ENCODE results near the gene GRIK4. TPM values are rescaled to one million over a fixed set of nuclear protein-coding genes. Genes with fewer than 3 reads are reported as not detected.

Gene GRIK4
- total and polyA plus RNA-seq, 9 of the 15 experiments (the other 6 are each of a cell fraction or from before 2014, with no cell fraction given) = not detected

GRCh38 chr11:120998581-120998980 is 487.0 kb downstream of the GRIK4 start:
- Histone ChIP-seq H4K20me1 (replicated peaks; ENCODE audit: control insufficient read depth, insufficient read depth, low read length) (no peaks in the 10 kb centered on the region), H3K79me2 (ENCODE audit: control insufficient read depth, insufficient read depth, low read length) (no peaks in the 10 kb centered on the region), H3K27ac (ENCODE audit: extremely low read depth, low read depth, low read length) (no peak overlapping the region), H2AFZ (ENCODE audit: low read depth, low read length) (no peak overlapping the region), H3K4me2 (ENCODE audit: insufficient read depth, low read length) (no peak overlapping the region), H3K4me1 (replicated peaks in 1 of 2; ENCODE audit: control insufficient read depth in 2 of 2, insufficient read depth in 2 of 2, low read length in 2 of 2) (no peaks in the 10 kb centered on the region), H3K4me3 (no peak overlapping the region), H3K9ac (ENCODE audit: insufficient read depth in 1 of 2, low read depth in 2 of 2, low read length in 2 of 2) (no peak overlapping the region), H3K27me3 (ENCODE audit: control insufficient read depth in 2 of 2, insufficient read depth in 2 of 2, low read length in 2 of 2) (0 out of 5 replicates have a peak, but pooled peaks cover 0 to 2% of the 10 kb centered on the region in 2 experiments), H3K9me3 (replicated peaks; ENCODE audit: control insufficient read depth, insufficient read depth, low read depth, low read length) (no peaks in the 10 kb centered on the region), H3K9me1 (ENCODE audit: control insufficient read depth, insufficient read depth, low read length) (no peaks in the 10 kb centered on the region), H3K36me3 (ENCODE audit: control insufficient read depth, insufficient read depth, low read length) (no peaks in the 10 kb centered on the region)
- 0% methylated on average over 1 of the region's 1 CpG for WGBS (ENCODE audit: insufficient coverage, low coverage, missing lambda C conversion rate)
- FAIRE-seq (no peak), DNase-seq (ENCODE audit: extremely low read depth in 1 of 4, low spot score in 3 of 4) (no peak), ATAC-seq (no peak)
- BruUV-seq (replicated peaks) = no TSS peak
- in situ Hi-C loops (cut with MboI) = no loop called here
- POLR2A ChIA-PET = interaction anchor here (0.6 to 1.0 kb wide), 2 partner anchors 9 to 675 kb away, joined by 3 read pairs; no protein-coding TSS in a partner anchor
- TF ChIP-seq KLF6 (CRISPR knock-in tag; IDR thresholded peaks at IDR 0.05; ENCODE audit: borderline replicate concordance) (no peak), ARHGAP35 (IDR thresholded peaks at IDR 0.05; ENCODE audit: partially characterized antibody) (no peak), HCFC1 (IDR thresholded peaks at IDR 0.05; ENCODE audit: low read depth, low read length) (no peak), TBL1XR1 (IDR thresholded peaks at IDR 0.05; ENCODE audit: low read length in 2 of 2) (no peak), BCL6 (CRISPR knock-in tag; IDR thresholded peaks at IDR 0.05) (no peak), ZNF445 (CRISPR knock-in tag; IDR thresholded peaks at IDR 0.05; ENCODE audit: low read depth) (no peak), ZBTB49 (CRISPR knock-in tag; IDR thresholded peaks at IDR 0.05; ENCODE audit: borderline replicate concordance) (no peak), ZNF23 (CRISPR knock-in tag; IDR thresholded peaks at IDR 0.05) (no peak), XRCC4 (IDR thresholded peaks at IDR 0.05; ENCODE audit: extremely low read depth, insufficient read depth, insufficient read length) (no peak)
- intact Hi-C loops (cut with micrococcal nuclease) = no loop called here
- CTCF ChIA-PET (ENCODE audit: low intra/inter-chr PET ratio) = no interaction called here

All from K562 (cell line).